ENCODE measurements around the gene NTN1. TPM values are rescaled to one million over a fixed set of nuclear protein-coding genes. Genes with fewer than 3 reads are reported as not detected.

Gene NTN1
- total RNA-seq, 1 experiment from 2014 or later: 1.2 TPM

DNA sequence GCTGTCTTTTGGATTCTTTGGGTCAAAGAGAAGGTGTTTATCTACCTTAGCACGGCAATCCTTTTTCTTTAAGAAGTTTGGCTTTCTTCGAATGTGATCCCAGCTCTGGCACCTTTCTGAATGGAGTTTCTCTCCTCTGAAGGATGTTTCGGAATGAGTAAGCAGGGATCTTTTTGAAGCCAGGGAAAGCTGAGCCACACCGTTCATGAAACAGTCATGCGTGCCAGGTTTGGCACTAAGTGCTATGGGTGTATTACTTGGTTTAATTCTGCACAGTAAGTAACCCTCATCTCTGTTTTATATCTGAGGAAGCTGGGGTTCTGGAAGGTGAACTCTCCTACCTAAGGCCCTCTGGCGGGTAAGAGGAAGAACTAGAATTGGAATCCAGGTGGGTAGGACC lies 234.5 kb downstream of the NTN1 start:
- no peaks in the 10 kb centered on the region for H3K79me2 ChIP-seq (ENCODE audit: insufficient read depth, low read length)
- H2BK12ac ChIP-seq (ENCODE audit: insufficient read length, low read depth, low read length): no peak overlapping the region
- H3K27me3 ChIP-seq (ENCODE audit: insufficient read depth, low read length): no peaks in the 10 kb centered on the region
- no peak overlapping the region for H3K4me2 ChIP-seq (ENCODE audit: insufficient read depth, insufficient read length, low read length)
- no peak overlapping the region for H2AFZ ChIP-seq (ENCODE audit: low read length)
- H2BK120ac ChIP-seq (ENCODE audit: low read depth, low read length, poor library complexity, severe bottlenecking): no peak overlapping the region
- no peak overlapping the region for H3K23ac ChIP-seq (ENCODE audit: insufficient read length, low read depth, low read length)
- no peak overlapping the region for H3K56ac ChIP-seq (ENCODE audit: insufficient read length, low read depth, low read length)
- H3K9ac ChIP-seq (ENCODE audit: extremely low read depth, insufficient read length, low read length): no peak overlapping the region
- no peak overlapping the region for H3K27ac Mint-ChIP-seq
- DNase-seq: no peak
- H3K18ac ChIP-seq (ENCODE audit: insufficient read length, low read depth, low read length): no peak overlapping the region
- H3K14ac ChIP-seq (ENCODE audit: insufficient read depth, low read length): no peak overlapping the region
- no peak overlapping the region for H3K4ac ChIP-seq (ENCODE audit: low read depth, low read length)
- H4K5ac ChIP-seq (ENCODE audit: insufficient read length, low read depth, low read length): no peak overlapping the region
- no peak overlapping the region for H3T11ph ChIP-seq (ENCODE audit: low read length)
- H3K9me3 Mint-ChIP-seq: no peaks in the 10 kb centered on the region
- no peaks in the 10 kb centered on the region for H4K20me1 ChIP-seq (ENCODE audit: control insufficient read depth, insufficient read depth, insufficient read length)
- H3K27me3 Mint-ChIP-seq (ENCODE audit: low read depth): no peaks in the 10 kb centered on the region
- no peak overlapping the region for H3K4me3 Mint-ChIP-seq
- WGBS (ENCODE audit: extremely low coverage, insufficient read length, low lambda C conversion rate): no CpG with 5 or more reads among the region's 6 CpGs
- H4K8ac ChIP-seq (replicated peaks; ENCODE audit: insufficient read length, low read depth, low read length): no peak overlapping the region
- peaks cover 27 to 33% of the 10 kb centered on the region in 2 experiments for H3K4me1 Mint-ChIP-seq
- H2AK5ac ChIP-seq (ENCODE audit: insufficient read length, low read length): no peak overlapping the region
- no peak overlapping the region for H2BK15ac ChIP-seq (ENCODE audit: low read depth, low read length)
- no peaks in the 10 kb centered on the region; the same call in 1 of the 2 replicates for H3K4me1 ChIP-seq (ENCODE audit: insufficient read depth, low read length)
- H2BK5ac ChIP-seq (ENCODE audit: insufficient read length, low read length): no peak overlapping the region
- no peaks in the 10 kb centered on the region for H3K23me2 ChIP-seq (ENCODE audit: insufficient read length, low read depth, low read length, poor library complexity, severe bottlenecking)
- H2BK20ac ChIP-seq (ENCODE audit: low read depth, low read length, poor library complexity, severe bottlenecking): no peak overlapping the region
- no peaks in the 10 kb centered on the region for H3K79me1 ChIP-seq (ENCODE audit: insufficient read depth, low read depth, low read length, poor library complexity, severe bottlenecking)
- H3K36me3 Mint-ChIP-seq (ENCODE audit: insufficient read depth in 1 of 3, low read depth in 3 of 3): no peaks in the 10 kb centered on the region
- H3K27ac ChIP-seq (ENCODE audit: insufficient read length, low read depth, low read length): no peak overlapping the region
- no peaks in the 10 kb centered on the region for H3K9me3 ChIP-seq (ENCODE audit: control insufficient read depth, low read depth, low read length)
- TF ChIP-seq, protein P1, sequence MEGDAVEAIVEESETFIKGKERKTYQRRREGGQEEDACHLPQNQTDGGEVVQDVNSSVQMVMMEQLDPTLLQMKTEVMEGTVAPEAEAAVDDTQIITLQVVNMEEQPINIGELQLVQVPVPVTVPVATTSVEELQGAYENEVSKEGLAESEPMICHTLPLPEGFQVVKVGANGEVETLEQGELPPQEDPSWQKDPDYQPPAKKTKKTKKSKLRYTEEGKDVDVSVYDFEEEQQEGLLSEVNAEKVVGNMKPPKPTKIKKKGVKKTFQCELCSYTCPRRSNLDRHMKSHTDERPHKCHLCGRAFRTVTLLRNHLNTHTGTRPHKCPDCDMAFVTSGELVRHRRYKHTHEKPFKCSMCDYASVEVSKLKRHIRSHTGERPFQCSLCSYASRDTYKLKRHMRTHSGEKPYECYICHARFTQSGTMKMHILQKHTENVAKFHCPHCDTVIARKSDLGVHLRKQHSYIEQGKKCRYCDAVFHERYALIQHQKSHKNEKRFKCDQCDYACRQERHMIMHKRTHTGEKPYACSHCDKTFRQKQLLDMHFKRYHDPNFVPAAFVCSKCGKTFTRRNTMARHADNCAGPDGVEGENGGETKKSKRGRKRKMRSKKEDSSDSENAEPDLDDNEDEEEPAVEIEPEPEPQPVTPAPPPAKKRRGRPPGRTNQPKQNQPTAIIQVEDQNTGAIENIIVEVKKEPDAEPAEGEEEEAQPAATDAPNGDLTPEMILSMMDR (conservative IDR thresholded peaks at IDR 0.05): no peak
- no peak overlapping the region for H4K91ac ChIP-seq (ENCODE audit: insufficient read length, low read depth, low read length)
